ENCODE results near the gene FAAP100. TPM values are rescaled to one million over a fixed set of nuclear protein-coding genes. Genes with fewer than 3 reads are reported as not detected.

FAAP100 gene, protein sequence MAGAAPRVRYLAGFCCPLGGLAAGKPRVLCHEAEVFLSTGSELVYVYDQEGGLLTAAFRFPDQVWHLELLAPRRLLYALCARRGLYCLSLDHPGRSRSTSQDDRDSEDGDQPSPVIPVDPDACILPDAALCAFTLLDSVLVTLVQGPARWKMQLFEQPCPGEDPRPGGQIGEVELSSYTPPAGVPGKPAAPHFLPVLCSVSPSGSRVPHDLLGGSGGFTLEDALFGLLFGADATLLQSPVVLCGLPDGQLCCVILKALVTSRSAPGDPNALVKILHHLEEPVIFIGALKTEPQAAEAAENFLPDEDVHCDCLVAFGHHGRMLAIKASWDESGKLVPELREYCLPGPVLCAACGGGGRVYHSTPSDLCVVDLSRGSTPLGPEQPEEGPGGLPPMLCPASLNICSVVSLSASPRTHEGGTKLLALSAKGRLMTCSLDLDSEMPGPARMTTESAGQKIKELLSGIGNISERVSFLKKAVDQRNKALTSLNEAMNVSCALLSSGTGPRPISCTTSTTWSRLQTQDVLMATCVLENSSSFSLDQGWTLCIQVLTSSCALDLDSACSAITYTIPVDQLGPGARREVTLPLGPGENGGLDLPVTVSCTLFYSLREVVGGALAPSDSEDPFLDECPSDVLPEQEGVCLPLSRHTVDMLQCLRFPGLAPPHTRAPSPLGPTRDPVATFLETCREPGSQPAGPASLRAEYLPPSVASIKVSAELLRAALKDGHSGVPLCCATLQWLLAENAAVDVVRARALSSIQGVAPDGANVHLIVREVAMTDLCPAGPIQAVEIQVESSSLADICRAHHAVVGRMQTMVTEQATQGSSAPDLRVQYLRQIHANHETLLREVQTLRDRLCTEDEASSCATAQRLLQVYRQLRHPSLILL
- total RNA-seq (2022; extraction: Qiagen RNA extraction; ENCODE audit: low read depth), result 19.0 to 27.6 TPM (median 25.8 TPM) in 5 replicates

GRCh38 chr17:81552244-81553017 lies at the start of gene FAAP100:
Gene FAAP100 (minus strand): TSS chr17:81552353. CDS start chr17:81552330, 23 bp downstream.

GRCh38 chr17:81527591-81528383 lies 24.4 kb downstream of the FAAP100 start, which contains the start of gene FSCN2:
Gene FSCN2 (plus strand): TSS chr17:81528377. CDS start chr17:81528532, 155 bp downstream.

GRCh38 chr17:81512562-81513371 lies 39.4 kb downstream of the FAAP100 start, which contains the start of gene ACTG1:
Gene ACTG1 (minus strand): TSS chr17:81512799. CDS start chr17:81512354, 445 bp downstream.

Other genes with a start within 250 kb of the FAAP100 start
- gene BAHCC1, start 156.9 kb downstream of the FAAP100 start, total RNA-seq (2022; extraction: Qiagen RNA extraction; ENCODE audit: low read depth), result 7.0 to 10.2 TPM (median 9.2 TPM) in 5 replicates
- gene ACTG1, start 39.6 kb downstream of the FAAP100 start, total RNA-seq (2022; extraction: Qiagen RNA extraction; ENCODE audit: low read depth), result 4,800 to 5,938 TPM (median 5,251 TPM) in 5 replicates
- 0.71 to 1.4 TPM (median 0.79 TPM) in 5 replicates for gene FSCN2, start 24.0 kb downstream of the FAAP100 start, total RNA-seq (2022; extraction: Qiagen RNA extraction; ENCODE audit: low read depth)
- gene NPLOC4, start 84.8 kb upstream of the FAAP100 start, total RNA-seq (2022; extraction: Qiagen RNA extraction; ENCODE audit: low read depth), result 86.1 to 108 TPM (median 97.3 TPM) in 5 replicates
- gene TSPAN10, start 84.8 kb upstream of the FAAP100 start, total RNA-seq (2022; extraction: Qiagen RNA extraction; ENCODE audit: low read depth), result 4.2 to 5.9 TPM (median 4.7 TPM) in 5 replicates
- gene PDE6G, start 104.2 kb upstream of the FAAP100 start, total RNA-seq (2022; extraction: Qiagen RNA extraction; ENCODE audit: low read depth), result 1.6 to 3.1 TPM (median 2.3 TPM) in 5 replicates
- 37.5 to 61.3 TPM (median 57.4 TPM) in 5 replicates for gene OXLD1, start 114.3 kb upstream of the FAAP100 start, total RNA-seq (2022; extraction: Qiagen RNA extraction; ENCODE audit: low read depth)
- gene CCDC137, start 114.4 kb upstream of the FAAP100 start, total RNA-seq (2022; extraction: Qiagen RNA extraction; ENCODE audit: low read depth), result 58.3 to 75.7 TPM (median 65.0 TPM) in 5 replicates
- 47.7 to 57.9 TPM (median 50.2 TPM) in 5 replicates for gene ARL16, start 131.4 kb upstream of the FAAP100 start, total RNA-seq (2022; extraction: Qiagen RNA extraction; ENCODE audit: low read depth)
- gene HGS, start 131.7 kb upstream of the FAAP100 start, total RNA-seq (2022; extraction: Qiagen RNA extraction; ENCODE audit: low read depth), result 138 to 202 TPM (median 194 TPM) in 5 replicates
- gene MRPL12, start 151.0 kb upstream of the FAAP100 start, total RNA-seq (2022; extraction: Qiagen RNA extraction; ENCODE audit: low read depth), result 243 to 327 TPM (median 298 TPM) in 5 replicates
- 29.3 to 45.2 TPM (median 44.6 TPM) in 5 replicates for gene SLC25A10, start 159.9 kb upstream of the FAAP100 start, total RNA-seq (2022; extraction: Qiagen RNA extraction; ENCODE audit: low read depth)

All from A549 treated with GW870086 at 1 μM for 4 hours (cell line).